GM21825 (cell line): ENCODE results near the gene ZNF578.
"Not testable (repeated sequence)": the region's sequence is repeated elsewhere in the genome, so short reads cannot be mapped to it uniquely, and the experiment has no call there.

ENCODE experiments used
- ATAC-seq: cut with Tn5 transposase; IDR thresholded peaks from one replicate; pipeline ENCODE4 v1.9.1; 2021; ENCODE audit warnings: mild to moderate bottlenecking, moderate library complexity; ENCODE audit not compliant: unreplicated experiment

Gene ZNF578

DNA sequence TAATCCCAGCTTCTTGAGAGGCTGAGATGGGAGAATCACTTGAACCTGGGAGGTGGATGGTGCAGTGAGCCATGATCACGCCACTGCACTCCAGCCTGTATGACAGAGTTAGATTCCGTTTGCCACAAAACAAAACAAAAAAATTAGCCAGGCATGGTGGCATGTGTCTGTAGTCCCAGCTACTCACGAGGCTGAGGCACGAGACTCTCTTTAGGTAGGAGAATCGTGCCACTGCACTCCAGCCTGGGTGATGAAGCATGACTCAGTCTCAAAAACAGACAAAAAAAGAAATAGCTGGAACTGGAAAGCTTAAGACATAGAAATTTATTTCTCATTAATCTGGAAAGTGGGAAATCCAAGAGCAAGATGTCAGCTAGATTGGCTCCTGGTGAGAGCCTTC, 53.9 kb downstream of the ZNF578 start:
- ATAC-seq: no peak

DNA sequence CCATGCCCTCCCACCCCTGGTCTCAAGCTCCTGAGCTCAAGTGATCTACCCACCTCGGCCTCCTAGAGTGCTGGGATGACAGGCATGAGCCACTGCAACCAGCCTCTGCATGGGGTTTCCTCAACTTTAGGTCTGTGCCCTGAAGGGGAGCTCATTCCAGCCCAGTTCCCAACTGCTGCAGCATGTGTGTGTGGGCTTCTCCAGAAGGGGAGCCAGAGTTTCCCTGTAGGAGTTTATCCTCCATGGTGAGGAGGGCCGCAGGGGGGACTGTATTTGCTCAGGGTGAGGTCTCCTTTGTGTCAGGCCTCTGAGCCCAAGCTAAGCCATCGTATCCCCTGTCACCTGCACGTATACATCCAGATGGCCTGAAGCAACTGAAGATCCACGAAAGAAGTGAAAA, 62.8 kb downstream of the ZNF578 start:
- no peak for ATAC-seq

DNA sequence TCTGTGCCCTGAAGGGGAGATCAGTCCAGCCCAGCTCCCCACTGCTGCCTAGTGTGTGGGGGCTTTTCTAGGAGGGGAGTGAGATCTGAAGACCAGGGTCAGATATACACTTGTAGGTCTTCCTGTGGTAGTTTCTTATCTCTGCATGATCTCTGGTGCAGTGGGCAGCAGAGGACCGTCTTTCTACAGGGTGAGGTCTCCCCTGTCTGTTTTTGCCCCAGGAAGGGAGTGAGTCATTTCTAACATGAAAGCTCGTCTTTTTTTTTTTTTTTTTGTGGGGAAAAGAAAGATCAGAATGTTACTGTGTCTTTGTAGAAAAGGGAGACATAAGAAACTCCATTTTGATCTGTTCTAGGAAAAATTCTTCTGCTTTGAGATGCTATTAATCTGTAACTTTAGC, 65.3 kb downstream of the ZNF578 start:
- no peak for ATAC-seq

DNA sequence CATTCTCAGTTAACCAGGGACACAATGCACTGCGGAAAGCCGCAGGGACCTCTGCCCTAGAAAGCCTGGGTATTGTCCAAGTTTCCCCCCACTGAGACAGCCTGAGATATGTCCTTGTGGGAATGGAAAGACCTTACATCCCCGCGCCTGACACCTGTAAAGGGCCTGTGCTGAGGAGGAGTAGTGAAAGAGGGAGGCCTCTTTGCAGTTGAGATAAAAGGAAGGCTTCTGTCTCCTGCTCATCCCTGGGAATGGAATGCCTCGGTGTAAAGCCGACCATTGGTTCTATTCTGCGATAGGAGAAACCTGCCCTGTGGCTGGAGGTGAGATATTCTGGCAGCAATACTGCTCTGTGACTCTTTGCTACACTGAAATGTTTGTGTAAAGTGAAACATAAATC, 65.8 kb downstream of the ZNF578 start:
- not testable (repeated sequence) for ATAC-seq

DNA sequence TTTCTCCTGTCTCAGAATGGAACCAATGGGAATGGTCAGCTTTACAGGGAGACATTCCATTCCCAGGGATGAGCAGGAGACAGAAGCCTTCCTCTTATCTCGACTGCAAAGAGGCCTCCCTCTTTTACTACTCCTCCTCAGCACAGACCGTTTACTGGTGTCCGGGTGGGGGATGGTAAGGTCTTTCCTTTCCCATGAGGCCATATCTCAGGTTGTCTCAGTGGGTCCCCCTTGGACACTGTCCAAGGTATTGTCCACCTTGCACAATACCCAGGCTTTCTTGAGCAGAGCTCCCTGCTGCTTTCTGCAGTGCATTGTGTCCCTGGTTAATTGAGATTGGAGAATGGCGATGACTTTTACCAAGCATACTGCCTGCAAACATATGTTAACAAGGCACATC, 66.7 kb downstream of the ZNF578 start:
- ATAC-seq: no peak

DNA sequence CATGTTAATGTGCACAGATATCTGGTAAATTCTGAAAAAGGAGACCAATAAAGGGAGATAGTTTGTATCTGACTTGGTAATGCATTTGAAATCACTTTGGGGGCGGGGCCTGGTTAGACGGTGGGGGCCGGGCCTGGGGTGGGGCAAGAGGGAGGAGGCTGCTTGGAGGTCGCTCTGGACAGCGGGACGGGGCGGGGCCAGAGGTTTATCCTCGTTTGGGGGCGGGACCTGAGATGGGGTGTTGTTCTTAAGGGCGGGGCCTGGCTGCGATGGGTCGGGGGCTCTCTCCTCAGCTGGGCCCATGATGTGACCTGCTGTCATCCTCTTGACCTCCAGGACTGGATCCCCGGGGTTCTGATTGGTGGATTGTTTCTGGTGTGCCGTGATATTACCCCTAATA, 69.2 kb downstream of the ZNF578 start:
- ATAC-seq: no peak

DNA sequence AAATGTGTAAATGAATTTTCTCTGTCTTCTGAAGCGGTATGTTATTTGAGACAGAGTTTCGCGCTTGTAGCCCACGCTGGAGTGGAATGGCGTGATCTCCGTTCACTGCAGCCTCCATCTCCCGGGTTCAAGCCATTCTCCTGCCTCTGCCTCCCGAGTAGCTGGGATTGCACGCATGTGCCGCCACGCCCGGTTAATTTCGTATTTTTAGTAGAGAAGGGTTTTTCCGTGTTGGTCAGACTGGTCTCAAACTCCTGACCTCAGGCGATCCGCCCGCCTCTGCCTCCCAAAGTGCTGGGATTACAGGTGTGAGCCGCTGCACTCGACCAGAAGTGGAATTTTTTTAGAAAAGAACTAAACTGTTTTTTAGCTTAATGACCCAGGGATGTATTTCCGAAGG, 70.7 kb downstream of the ZNF578 start:
- ATAC-seq: no peak

DNA sequence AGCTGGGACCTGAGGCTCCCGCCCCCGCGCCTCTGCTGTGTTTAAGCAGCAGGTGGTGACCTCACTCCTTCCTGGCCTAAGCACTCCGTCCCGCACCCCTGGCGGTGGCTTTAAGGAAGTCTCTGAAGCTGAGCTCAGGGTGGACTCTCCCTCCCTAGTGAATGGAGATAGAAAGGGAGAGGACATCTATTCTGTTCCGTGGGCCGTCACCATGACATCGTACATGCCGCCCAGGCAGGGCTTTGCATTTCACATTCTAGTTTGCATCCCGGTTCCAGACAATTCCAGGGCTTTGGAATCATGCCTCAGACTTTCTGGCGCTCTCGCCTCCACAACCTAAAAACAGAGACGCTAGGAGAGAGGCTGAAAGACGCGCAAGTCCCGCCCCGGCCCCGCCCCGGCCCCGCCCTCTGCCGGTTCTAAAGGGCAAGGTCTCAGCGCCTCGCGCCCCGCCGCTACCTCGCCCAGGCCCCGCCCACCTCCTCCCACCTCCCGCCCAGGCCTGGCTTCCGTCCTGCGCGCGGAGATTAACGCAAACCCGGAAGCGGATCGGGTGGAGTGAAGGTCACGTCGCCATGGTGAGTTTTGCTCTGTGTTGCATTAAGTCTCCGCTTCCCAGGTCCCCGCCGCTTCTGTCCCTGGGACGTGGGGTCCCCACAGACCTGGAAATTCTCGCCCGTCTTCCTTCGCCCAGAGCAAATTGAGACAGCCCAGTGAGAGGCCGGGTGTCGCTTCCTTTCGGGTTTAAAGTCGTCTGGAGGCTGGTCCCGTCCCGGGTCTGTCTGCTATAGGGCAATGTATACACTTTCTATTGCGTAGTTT, 74.0 kb downstream of the ZNF578 start, which contains the start of gene ZNF808:
Gene ZNF808 (plus strand): TSS at position 535 of the 822 bp plus-strand sequence. CDS start 15,617 bp downstream, outside the sequence.
- peak; percentile 83 for ATAC-seq

DNA sequence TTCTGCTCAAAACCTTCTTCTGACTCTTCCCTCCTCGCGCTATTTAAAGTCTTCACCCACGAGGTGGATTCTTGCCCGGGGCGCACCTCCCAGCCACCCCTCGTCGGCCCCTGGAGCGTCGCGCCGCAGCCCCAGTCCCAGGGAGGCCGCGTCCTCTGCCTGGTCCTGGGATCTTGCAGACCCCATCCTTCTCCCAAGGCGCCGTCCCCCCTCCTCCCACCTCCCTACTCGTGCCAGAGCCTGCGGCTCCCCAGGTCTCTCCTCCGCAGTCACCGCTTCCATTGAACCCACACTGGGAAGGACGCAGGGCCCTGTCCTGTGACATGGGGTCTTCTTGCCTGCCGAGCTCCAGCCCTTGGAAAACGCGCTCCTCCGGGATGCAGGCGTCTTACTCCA, 74.6 kb downstream of the ZNF578 start:
- peak; percentile 5 for ATAC-seq

DNA sequence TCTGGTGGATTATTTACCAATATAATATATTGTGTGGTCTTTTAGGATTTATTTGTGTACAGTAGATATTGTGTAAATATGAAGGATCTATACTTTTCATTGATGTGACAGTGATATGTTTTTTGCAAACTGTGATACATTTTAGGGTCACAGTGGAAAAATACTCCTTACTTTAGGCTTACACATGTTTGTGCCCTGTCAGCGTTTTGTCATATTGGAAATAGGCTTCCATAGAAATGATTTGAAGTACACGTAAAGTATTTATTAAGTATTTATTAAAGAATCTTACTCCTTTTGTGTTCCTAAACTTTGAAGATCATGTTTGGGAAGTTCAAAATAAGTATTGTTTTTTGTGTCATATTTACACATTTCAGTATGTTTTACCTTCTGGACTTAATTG, 79.1 kb downstream of the ZNF578 start:
- no peak for ATAC-seq

DNA sequence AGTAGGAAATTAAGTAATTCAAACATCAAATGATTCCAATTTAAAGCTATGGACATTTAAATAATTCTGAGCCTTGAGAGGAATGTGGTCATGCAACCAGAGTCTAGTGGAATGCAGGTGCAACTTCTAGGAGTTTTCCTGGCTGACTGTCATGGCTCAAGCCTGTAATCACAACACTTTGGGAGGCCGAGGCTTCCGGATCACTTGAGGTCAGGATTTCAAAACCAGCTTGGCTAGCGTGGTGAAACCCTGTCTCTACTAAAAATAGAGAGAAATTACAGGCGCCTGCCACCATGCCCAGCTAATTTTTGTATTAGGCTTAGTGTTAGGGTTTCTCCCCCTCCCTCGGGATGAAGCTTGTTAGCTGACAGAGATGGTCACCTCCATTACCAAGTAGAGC, 80.5 kb downstream of the ZNF578 start:
- ATAC-seq: no peak

DNA sequence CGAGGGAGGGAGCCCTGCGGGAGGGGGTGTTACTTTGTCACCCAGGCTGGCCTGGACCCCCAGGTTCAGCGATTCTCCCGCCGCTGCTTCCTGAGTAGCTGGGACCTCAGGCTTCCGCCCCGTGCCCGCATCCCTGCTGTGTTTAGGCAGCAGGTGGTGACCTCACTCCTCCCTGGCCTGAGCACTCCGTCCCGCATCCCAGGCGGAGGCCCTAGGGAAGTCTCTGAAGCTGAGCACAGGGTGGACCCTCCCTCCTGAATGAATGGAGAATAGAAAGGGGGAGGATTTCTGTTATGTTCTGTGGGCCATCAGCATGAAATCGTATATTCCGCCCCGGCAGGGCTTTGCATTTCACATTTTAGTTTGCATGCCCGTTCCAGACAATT, 82.0 kb downstream of the ZNF578 start:
- not testable (repeated sequence) for ATAC-seq

DNA sequence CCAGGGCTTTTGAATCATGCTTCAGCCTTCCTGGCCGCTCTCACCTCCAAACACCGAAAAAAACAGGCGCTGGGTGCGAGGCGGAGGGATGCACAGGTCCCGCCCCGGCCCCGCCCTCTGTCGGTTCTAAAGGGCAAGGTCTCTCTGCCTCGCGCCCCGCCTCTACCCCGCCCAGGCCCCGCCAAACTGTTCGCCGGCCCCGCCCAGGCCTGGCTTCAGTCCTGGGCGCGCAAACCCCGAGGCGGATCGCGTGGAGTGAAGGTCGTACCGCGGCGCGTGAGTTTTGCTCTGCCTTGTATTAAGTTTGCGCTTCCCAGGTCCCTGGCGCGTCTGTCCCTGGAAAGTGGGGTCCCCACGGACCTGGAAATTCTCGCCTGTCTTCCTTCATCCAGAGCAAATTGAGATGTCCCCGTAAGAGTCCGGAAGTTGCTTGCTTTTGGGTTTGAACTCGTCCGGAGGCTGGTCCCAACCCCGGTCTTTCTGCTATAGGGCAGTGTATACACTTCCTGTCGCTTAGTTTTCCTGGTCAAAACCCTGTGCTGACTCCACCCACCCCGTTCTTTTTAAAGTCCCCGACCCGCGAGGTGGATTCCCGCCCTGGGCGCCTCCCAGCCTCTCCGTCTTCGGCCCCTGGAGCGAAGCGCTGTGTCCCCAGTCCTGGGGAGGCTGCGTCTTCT, 82.6 kb downstream of the ZNF578 start:
- ATAC-seq: peak; percentile 82

DNA sequence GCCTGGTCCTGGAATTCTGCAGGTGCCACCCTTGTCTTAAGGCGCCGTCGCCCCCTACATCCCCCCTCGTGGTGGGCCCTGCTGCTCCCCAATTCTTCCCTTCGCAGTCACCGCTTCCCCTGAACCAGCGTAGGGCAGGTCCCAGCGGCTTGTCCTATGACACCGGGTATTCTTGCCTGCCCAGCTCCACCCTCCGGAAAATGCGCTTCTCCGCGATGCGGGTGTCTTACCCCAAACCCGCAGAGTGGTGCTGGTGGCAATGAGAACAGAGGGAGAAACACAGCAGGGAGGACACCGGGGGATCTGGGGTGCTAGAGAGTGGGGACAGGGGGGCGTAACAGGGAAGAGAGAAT, 83.1 kb downstream of the ZNF578 start:
- ATAC-seq: peak; percentile 16

DNA sequence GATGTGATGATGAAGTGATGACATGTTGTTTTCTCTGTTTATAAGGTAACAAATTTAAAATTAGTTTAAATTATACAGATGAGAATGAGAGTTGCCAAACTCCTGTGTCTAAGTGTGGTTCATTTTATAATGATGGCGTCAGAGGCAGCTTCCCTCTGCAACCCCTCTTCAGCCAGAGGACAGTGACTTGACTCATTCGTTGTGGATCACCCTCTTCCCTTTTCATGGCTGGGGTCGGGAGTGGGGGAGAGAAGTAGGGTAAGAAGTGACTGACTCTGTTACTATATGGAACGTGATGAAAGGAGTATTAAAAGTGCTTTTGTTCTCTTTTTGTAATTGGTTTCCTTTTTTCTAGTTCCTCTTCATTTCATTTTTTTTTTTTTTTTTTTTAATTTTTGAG, 85.5 kb downstream of the ZNF578 start:
- not testable (repeated sequence) for ATAC-seq

DNA sequence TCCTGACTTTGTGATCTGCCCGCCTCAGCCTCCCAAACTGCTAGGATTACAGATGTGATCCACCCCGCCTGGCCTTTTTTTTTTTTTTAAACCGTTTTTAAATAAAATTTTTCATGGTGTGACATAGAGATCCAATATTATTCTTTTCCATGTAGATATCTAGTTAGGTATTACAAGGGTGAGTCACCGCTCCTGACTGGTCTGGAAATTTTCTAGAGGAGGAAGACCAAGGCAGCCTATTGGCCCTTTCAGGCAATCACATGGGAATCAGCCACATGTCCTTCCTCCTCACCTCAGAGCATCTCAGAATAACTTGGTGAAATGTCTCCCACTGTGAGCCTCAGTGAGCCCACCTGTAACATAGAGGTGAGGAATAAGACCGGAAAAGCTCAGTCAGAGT, 87.8 kb downstream of the ZNF578 start:
- ATAC-seq: not testable (repeated sequence)

DNA sequence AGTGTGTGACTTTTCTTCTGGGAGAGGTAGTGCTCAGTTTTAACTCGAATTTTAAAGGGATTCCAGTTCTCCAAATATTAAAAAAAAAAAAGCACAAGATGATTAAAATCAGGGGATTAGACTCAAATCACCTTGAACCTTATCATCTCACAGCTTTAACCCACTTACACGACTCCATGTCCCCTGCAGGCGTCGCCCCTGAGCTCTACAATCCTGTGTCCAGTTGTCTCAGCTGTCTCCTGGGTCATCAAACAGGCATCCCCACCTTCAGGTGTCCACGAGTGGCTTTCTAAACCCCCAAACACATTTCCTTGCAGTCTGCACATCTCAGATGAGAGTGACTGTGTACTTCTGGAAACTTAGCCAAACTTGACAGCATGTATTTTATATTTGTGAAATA, 88.3 kb downstream of the ZNF578 start:
- no peak for ATAC-seq

DNA sequence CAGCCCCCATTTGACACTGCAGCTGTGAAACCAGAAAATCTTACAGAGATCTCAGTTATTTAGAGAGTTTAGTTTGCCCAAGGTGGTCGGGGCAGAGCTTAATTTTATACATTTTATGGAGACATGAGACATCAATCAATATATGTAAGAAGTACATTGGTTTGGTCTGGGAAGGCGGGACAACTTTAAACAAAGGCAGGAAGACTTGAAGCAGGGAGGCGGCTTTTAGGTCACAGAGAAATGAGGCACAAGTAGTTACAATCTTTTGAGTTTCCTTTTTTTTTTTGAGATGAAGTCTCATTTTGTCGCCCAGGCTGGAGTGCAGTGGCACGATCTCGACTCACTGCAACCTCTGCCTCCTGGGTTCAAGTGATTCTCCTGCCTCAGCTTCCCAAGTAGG, 89.2 kb downstream of the ZNF578 start:
- not testable (repeated sequence) for ATAC-seq

DNA sequence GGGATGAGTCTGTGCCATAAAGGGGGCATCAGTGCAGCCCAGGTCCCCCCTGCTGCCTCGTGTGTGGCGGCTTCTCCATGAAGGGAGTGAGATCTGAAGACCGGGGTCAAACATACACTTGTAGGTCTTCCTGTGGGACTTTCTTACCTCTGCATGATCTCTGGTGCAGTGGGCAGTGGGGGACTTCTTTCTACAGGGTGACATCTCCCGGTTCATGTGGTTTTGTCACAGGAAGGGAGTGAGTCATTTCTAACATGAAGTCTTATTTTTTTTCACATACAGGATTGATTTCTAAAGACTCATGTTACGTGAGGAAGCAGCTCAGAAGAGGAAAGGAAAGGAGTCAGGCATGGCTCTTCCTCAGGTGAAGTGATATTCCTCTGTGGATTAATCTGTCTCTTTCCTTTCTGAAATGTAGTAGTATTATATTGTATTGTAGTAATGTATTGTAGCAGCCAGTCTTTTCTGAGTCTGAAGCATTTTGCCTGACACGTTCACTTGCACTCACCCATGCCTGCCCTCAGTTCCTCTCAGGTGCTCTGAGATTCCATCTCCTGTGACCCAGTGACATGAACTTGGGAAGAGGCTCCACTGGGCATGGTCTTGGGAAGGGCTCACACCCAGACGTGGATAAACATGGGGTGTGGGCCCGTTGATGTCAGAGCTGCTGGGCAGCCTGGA, 89.8 kb downstream of the ZNF578 start:
- peak; percentile 49 for ATAC-seq

DNA sequence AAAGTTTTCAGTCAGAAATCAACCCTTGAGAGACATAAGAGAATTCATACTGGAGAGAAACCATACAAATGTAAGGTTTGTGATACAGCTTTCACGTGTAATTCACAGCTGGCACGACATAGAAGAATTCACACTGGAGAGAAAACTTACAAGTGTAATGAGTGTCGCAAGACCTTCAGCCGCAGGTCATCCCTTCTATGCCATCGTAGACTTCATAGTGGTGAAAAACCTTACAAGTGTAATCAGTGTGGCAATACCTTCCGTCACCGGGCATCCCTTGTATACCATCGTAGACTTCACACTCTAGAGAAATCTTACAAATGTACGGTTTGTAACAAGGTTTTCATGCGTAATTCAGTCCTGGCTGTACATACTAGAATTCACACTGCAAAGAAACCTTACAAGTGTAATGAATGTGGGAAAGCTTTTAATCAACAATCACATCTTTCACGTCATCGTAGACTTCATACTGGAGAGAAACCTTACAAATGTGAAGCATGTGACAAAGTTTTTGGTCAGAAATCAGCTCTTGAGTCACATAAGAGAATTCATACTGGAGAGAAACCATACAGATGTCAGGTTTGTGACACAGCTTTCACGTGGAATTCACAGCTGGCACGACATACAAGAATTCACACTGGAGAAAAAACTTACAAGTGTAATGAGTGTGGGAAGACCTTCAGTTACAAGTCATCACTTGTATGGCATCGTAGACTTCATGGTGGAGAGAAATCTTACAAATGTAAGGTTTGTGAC, 101.0 kb downstream of the ZNF578 start:
- ATAC-seq: no peak
